Measurements from ENCODE around the gene ADGRG6. TPM values are rescaled to one million over a fixed set of nuclear protein-coding genes. Genes with fewer than 3 reads are reported as not detected.

The ADGRG6 gene
- total and polyA plus RNA-seq, 4 donors = 18.7 to 110 (median 45.7) TPM

GRCh38 chr6:142367501-142368018, 65.8 kb downstream of the ADGRG6 start:
- WGBS = 84% methylated on average over 9 of the region's 9 CpGs
- Histone ChIP-seq H3K4me3 (ENCODE audit: low read depth in 1 of 3, low read length in 3 of 3) (no peak overlapping the region), H3K9ac (ENCODE audit: low read depth in 1 of 2, low read length in 2 of 2) (no peak overlapping the region)

More at GRCh38 chr6:142367501-142368018, 65.8 kb downstream of the ADGRG6 start:
- no peaks in the 10 kb centered on the region for H3K27me3 ChIP-seq (ENCODE audit: control insufficient read depth in 4 of 4, insufficient read depth in 4 of 4, low read length in 3 of 4)
- no peak for DNase-seq (ENCODE audit: low spot score)
- peaks cover 0 to 4% (median 2%) of the 10 kb centered on the region in 4 donors for H3K4me1 ChIP-seq (ENCODE audit: control insufficient read depth in 4 of 4, insufficient read depth in 4 of 4, low read length in 3 of 4)
- no peak overlapping the region for H3K27ac ChIP-seq (ENCODE audit: low read depth in 1 of 2, low read length in 2 of 2)
- no peaks in the 10 kb centered on the region for H3K9me3 ChIP-seq (ENCODE audit: control insufficient read depth in 4 of 4, low read length in 3 of 4)
- TF ChIP-seq GABPA (IDR thresholded peaks at IDR 0.05 in 1 of 2, conservative IDR thresholded peaks at IDR 0.05 in 1 of 2) = no peak
- no peak for TF ChIP-seq CTCF (IDR thresholded peaks at IDR 0.05; ENCODE audit: low read depth, low read length, missing input control)
- TF ChIP-seq JUND (IDR thresholded peaks at IDR 0.05) = no peak
- TF ChIP-seq HNF4A (conservative IDR thresholded peaks at IDR 0.05) = no peak
- no peak for TF ChIP-seq RXRA (IDR thresholded peaks at IDR 0.05)
- no peak for TF ChIP-seq YY1 (IDR thresholded peaks at IDR 0.05)
- TF ChIP-seq TAF1 (conservative IDR thresholded peaks at IDR 0.05) = no peak
- no peak for TF ChIP-seq FOXA1 (IDR thresholded peaks at IDR 0.05)
- TF ChIP-seq FOXA2 (IDR thresholded peaks at IDR 0.05) = no peak
- no peak for TF ChIP-seq MAX (IDR thresholded peaks at IDR 0.05)
- TF ChIP-seq REST (IDR thresholded peaks at IDR 0.05) = no peak
- no peak for TF ChIP-seq ZBTB33 (IDR thresholded peaks at IDR 0.05)
- no peak for TF ChIP-seq RAD21 (IDR thresholded peaks at IDR 0.05)
- no peak for TF ChIP-seq HNF4G (IDR thresholded peaks at IDR 0.05)
- TF ChIP-seq SP1 (IDR thresholded peaks at IDR 0.05) = no peak
- TF ChIP-seq EGR1 (IDR thresholded peaks at IDR 0.05; ENCODE audit: low read depth in 2 of 2) = no peak
- TF ChIP-seq NR2F2 (IDR thresholded peaks at IDR 0.05) = no peak
- peaks cover 0 to 9% (median 1%) of the 10 kb centered on the region in 4 donors for H3K36me3 ChIP-seq (ENCODE audit: control insufficient read depth in 4 of 4, insufficient read depth in 3 of 4, low read depth in 1 of 4, low read length in 3 of 4)

Measured in liver (tissue), 9 donors.